K562 (cell line): ENCODE results near the gene HMGB1. TPM values are rescaled to one million over a fixed set of nuclear protein-coding genes. Genes with fewer than 3 reads are reported as not detected.

Experiments
- ARID1B ChIP-seq: fragments of 450-650 bp; IDR thresholded peaks from 2 replicates; pipeline ENCODE4 v1.6.1; 2016; ENCODE audit warnings: antibody characterized with exemption, mild to moderate bottlenecking, inconsistent platforms
- CEBPB ChIP-seq: fragments of 450-650 bp; IDR thresholded peaks from 2 replicates; pipeline ENCODE4 v1.6.1; 2016; ENCODE audit warnings: missing genetic modification characterization, missing compliant biosample characterization
- CSDE1 ChIP-seq, 2 experiments: fragments of 450-650 bp; IDR thresholded peaks; 2 replicates each; pipeline ENCODE4 v1.6.1; 2016; ENCODE audit warnings: mild to moderate bottlenecking in 1 of 2
- E2F5 ChIP-seq: sonication (generic); formaldehyde crosslinking; IDR thresholded peaks from 2 replicates; pipeline ENCODE4 v1.8.0; 2022; ENCODE audit warnings: mild to moderate bottlenecking, missing genetic modification reagents
- EGR1 ChIP-seq: fragments of 450-650 bp; conservative IDR thresholded peaks from 2 replicates; pipeline ENCODE4 v1.6.1; 2017; ENCODE audit warnings: mild to moderate bottlenecking
- FUS ChIP-seq: fragments of 200-400 bp; formaldehyde crosslinking; optimal IDR thresholded peaks from 2 replicates; pipeline ENCODE3; 2017; ENCODE audit warnings: low read depth, low read length
- HDAC1 ChIP-seq, 2 experiments: fragments of 450-650 bp; IDR thresholded peaks; 2 replicates each; pipeline ENCODE4 v1.6.1; 2016 to 2017; ENCODE audit warnings: inconsistent platforms in 1 of 2, mild to moderate bottlenecking in 1 of 2, moderate library complexity in 1 of 2
- IRF9 ChIP-seq: fragments of 450-650 bp; IDR thresholded peaks from 2 replicates; pipeline ENCODE4 v1.6.1; 2016; ENCODE audit warnings: missing biosample characterization, missing genetic modification characterization
- KHSRP ChIP-seq: fragments of 450-650 bp; IDR thresholded peaks from 2 replicates; pipeline ENCODE4 v1.6.1; 2017
- MAFF ChIP-seq: IDR thresholded peaks from 2 replicates; pipeline ENCODE4 v1.6.1; 2012; ENCODE audit warnings: low read length, improper control_type of control experiment
- MTA1 ChIP-seq: fragments of 450-650 bp; IDR thresholded peaks from 2 replicates; pipeline ENCODE4 v1.6.1; 2017; ENCODE audit warnings: borderline replicate concordance
- PHF21A ChIP-seq: fragments of 450-650 bp; IDR thresholded peaks from 2 replicates; pipeline ENCODE4 v1.6.1; 2017; ENCODE audit warnings: low read depth, borderline replicate concordance
- PHF8 ChIP-seq: fragments of 200-600 bp; sonication (generic); IDR thresholded peaks from 2 replicates; pipeline ENCODE4 v1.6.1; 2012; ENCODE audit warnings: mixed run types, mild to moderate bottlenecking, inconsistent platforms, low read length, moderate library complexity, borderline replicate concordance
- RERE ChIP-seq: sonication (generic); formaldehyde crosslinking; IDR thresholded peaks from 2 replicates; pipeline ENCODE4 v1.8.0; 2023; ENCODE audit warnings: missing genetic modification reagents, mild to moderate bottlenecking, borderline replicate concordance
- RNF2 ChIP-seq: sonication (generic); IDR thresholded peaks from 2 replicates; pipeline ENCODE4 v1.6.1; 2016
- SAFB ChIP-seq: fragments of 200-400 bp; formaldehyde crosslinking; IDR thresholded peaks from 2 replicates; pipeline ENCODE4 v1.6.1; 2017; ENCODE audit warnings: low read depth, low read length, borderline replicate concordance
- SAP30 ChIP-seq: fragments of 200-600 bp; sonication (generic); IDR thresholded peaks from 2 replicates; pipeline ENCODE4 v1.6.1; 2012; ENCODE audit warnings: borderline replicate concordance, low read depth, mild to moderate bottlenecking, moderate library complexity, low read length, control low read depth, inconsistent platforms; ENCODE audit not compliant: insufficient read depth, poor library complexity, severe bottlenecking
- SETDB1 ChIP-seq: IDR thresholded peaks from one replicate; pipeline ENCODE4 v1.6.1; 2012; ENCODE audit warnings: low read length, control low read depth, inconsistent platforms
- SMAD3 ChIP-seq: fragments of 450-650 bp; formaldehyde crosslinking; conservative IDR thresholded peaks from 2 replicates; pipeline ENCODE4 v1.4.0; 2020; ENCODE audit warnings: mild to moderate bottlenecking
- ZFX ChIP-seq: sonication (generic); formaldehyde crosslinking; IDR thresholded peaks from 2 replicates; pipeline ENCODE4 v1.8.0; 2022; ENCODE audit warnings: mild to moderate bottlenecking, missing genetic modification reagents, moderate library complexity
- ZNF395 ChIP-seq: fragments of 200-800 bp; sonication (Bioruptor generic); IDR thresholded peaks from 2 replicates; pipeline ENCODE4 v1.6.1; 2017; ENCODE audit warnings: missing genetic modification characterization, missing compliant biosample characterization
- polyA plus RNA-seq, 8 experiments: library from polyadenylated mRNA; depleted of rRNA in 4 of 8; stranded (reverse) in 5 of 8; unstranded in 3 of 8; fragments of >200 nt; fragmentation: Nextera tagmentation in 2 of 8; fragmentation: Illumina TruSeq in 1 of 8; extraction: Ambion mirVana in 2 of 8; extraction: Trizol in 1 of 8; gene quantifications; 2 replicates each; pipeline versions ENCODE4 v1.2.1 to v1.2.3, GENCODE V29; 2011 to 2014; ENCODE audit warnings: inconsistent platforms in 1 of 8, missing spikeins in 1 of 8
- total RNA-seq, 7 experiments: library from RNA; depleted of rRNA in 6 of 7; stranded (reverse); fragments of >200 nt in 6 of 7; fragmentation: Illumina TruSeq in 2 of 7; extraction: Trizol in 2 of 7; gene quantifications; 2 replicates each; pipeline versions ENCODE4 v1.2.1 to v1.2.3, GENCODE V29; 2011 to 2021; ENCODE audit warnings: low replicate concordance in 1 of 7

Gene HMGB1
- total and polyA plus RNA-seq, 9 of the 15 experiments (the other 6 are each of a cell fraction or from before 2014, with no cell fraction given): 442 to 1,896 (median 933) TPM

- TF ChIP-seq KHSRP (no peak), RNF2 (peak; percentile 43; the same call in 1 of the 2 replicates), E2F5 (CRISPR knock-in tag) (no peak), ZNF395 (CRISPR knock-in tag) (peak; percentile 48; the same call in 1 of the 2 replicates), CSDE1 (IDR thresholded peaks at IDR 0.05) (no peak), ZFX (CRISPR knock-in tag) (peak; percentile 81), IRF9 (no peak), SMAD3 (CRISPR knock-in tag) (no peak), CEBPB (tag) (no peak), PHF21A (no peak), PHF8 (no peak), SETDB1 (no peak), SAP30 (no peak), MTA1 (no peak), ARID1B (no peak), MAFF (no peak), HDAC1 (IDR thresholded peaks at IDR 0.05) (no peak), EGR1 (0 out of 2 replicates have a peak, but pooled peaks have one; percentile 12), FUS (no peak), SAFB (no peak), RERE (0 out of 2 replicates have a peak, but pooled peaks have one; percentile 52)
Observed at GRCh38 chr13:30408319-30409101, 57.2 kb downstream of the HMGB1 start (continued).
